ENCODE measurements around the gene OR51E2.

DNA sequence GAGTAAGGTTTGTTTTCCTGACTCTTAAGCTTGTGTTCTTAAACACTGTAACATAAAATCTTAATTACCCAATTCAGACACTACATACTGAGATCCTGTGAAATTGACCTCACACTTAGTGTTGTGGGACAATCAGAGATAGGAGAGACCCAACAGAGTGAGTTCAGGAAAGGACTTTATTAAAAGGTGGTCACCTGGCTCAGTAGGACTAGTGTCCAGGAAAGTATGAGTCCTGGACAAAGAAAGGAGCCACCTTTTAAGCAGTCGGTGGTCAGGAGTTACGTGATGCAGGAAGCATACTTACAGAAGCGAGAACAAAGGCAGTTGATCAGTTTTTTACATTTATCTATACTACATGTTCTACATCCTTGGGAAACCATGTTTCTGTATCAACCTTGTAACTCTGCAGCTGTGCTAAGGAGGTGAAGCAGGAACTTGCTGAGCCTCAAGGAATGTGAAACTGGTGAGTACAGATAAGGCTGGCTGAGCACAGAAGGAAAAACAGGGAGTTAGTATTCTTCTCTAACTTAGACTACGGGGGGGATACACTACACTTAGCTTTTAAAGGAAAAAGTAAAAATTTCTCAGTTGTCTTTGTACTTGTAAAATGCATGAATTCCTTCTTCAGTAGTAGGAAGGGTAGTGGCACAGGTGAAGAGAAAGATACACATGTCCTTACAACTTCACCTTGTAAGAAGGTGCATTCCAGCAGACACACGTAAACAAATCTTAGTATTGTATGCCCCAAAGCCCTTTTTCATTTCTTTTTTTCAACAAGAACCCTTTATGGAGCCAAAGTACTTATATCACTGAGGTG lies 38.8 kb downstream of the OR51E2 start:
- TF ChIP-seq POLR2A (IDR thresholded peaks at IDR 0.05) (no peak), POLR2AphosphoS5 (IDR thresholded peaks at IDR 0.05) (no peak)
- TF ChIP-seq, protein P1, sequence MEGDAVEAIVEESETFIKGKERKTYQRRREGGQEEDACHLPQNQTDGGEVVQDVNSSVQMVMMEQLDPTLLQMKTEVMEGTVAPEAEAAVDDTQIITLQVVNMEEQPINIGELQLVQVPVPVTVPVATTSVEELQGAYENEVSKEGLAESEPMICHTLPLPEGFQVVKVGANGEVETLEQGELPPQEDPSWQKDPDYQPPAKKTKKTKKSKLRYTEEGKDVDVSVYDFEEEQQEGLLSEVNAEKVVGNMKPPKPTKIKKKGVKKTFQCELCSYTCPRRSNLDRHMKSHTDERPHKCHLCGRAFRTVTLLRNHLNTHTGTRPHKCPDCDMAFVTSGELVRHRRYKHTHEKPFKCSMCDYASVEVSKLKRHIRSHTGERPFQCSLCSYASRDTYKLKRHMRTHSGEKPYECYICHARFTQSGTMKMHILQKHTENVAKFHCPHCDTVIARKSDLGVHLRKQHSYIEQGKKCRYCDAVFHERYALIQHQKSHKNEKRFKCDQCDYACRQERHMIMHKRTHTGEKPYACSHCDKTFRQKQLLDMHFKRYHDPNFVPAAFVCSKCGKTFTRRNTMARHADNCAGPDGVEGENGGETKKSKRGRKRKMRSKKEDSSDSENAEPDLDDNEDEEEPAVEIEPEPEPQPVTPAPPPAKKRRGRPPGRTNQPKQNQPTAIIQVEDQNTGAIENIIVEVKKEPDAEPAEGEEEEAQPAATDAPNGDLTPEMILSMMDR (IDR thresholded peaks at IDR 0.05), result no peak

Measured in sigmoid colon (tissue), 4 donors.